ENCODE data around the gene SLBP. TPM values are rescaled to one million over a fixed set of nuclear protein-coding genes. Genes with fewer than 3 reads are reported as not detected.
A peak's percentile ranks its signal among the peaks of the same experiment; 100 is the strongest.

SLBP gene
- total and polyA plus RNA-seq, 12 donors: 10.9 to 17.7 (median 12.8) TPM

- DNase-seq (no peak), ATAC-seq (peak in 3 of 8 donors; percentile 9 to 32 (median 21))
- Histone ChIP-seq H3K4me3 (no peak overlapping the region), H3K4me1 (peaks cover 2 to 27% (median 9%) of the 10 kb centered on the region in 9 donors), H3K27ac (peak overlapping the region in 5 of 10 donors; percentile 17 to 64 (median 48)), H3K27me3 (peaks cover 0 to 28% (median 5%) of the 10 kb centered on the region in 7 donors), H3K9me3 (no peaks in the 10 kb centered on the region), H3K36me3 (no peaks in the 10 kb centered on the region)
- TF ChIP-seq CTCF (IDR thresholded peaks at IDR 0.05): no peak
- WGBS, 2 donors: 74 to 75% methylated on average over 13 of the region's 13 CpGs
- intact Hi-C loops (cut with DNase I): no loop called here
These were observed 47.7 kb upstream of the SLBP start for GRCh38 chr4:1759818-1760223.

GRCh38 chr4:1759170-1759817 lies 47.2 kb upstream of the SLBP start:
- Histone ChIP-seq H3K27me3 (peaks cover 0 to 23% (median 5%) of the 10 kb centered on the region in 7 donors), H3K36me3 (no peaks in the 10 kb centered on the region), H3K9me3 (no peaks in the 10 kb centered on the region), H3K4me3 (no peak overlapping the region), H3K27ac (peak overlapping the region in 5 of 10 donors; percentile 17 to 64 (median 48)), H3K4me1 (peaks cover 2 to 27% (median 9%) of the 10 kb centered on the region in 9 donors)
- intact Hi-C loops (cut with DNase I): no loop called here
- no peak for TF ChIP-seq CTCF (IDR thresholded peaks at IDR 0.05)
- DNase-seq (no peak), ATAC-seq (peak in 3 of 8 donors; percentile 6 to 53 (median 28))
- WGBS, 2 donors: 74 to 80% methylated on average over 18 to 19 of the region's 19 CpGs

- Histone ChIP-seq H3K27ac (no peak overlapping the region), H3K4me3 (no peak overlapping the region), H3K36me3 (no peaks in the 10 kb centered on the region), H3K4me1 (peaks cover 0 to 22% (median 5%) of the 10 kb centered on the region in 9 donors), H3K27me3 (peaks cover 0 to 15% (median 5%) of the 10 kb centered on the region in 7 donors), H3K9me3 (no peaks in the 10 kb centered on the region)
- intact Hi-C loops (cut with DNase I): no loop called here
- ATAC-seq (no peak), DNase-seq (no peak)
- TF ChIP-seq CTCF (IDR thresholded peaks at IDR 0.05): no peak
- 88 to 91% methylated on average over 22 to 27 of the region's 27 CpGs for WGBS, 2 donors
These were observed 46.4 kb upstream of the SLBP start for GRCh38 chr4:1758306-1759121.

- ATAC-seq: no peak
- no peak overlapping the region for H3K4me3 ChIP-seq
- H3K27me3 ChIP-seq: peaks cover 0 to 8% (median 3%) of the 10 kb centered on the region in 7 donors
- intact Hi-C loops (cut with DNase I): no loop called here
- 74% methylated on average over 17 of the region's 17 CpGs for WGBS, 2 donors
- H3K9me3 ChIP-seq: no peaks in the 10 kb centered on the region
- H3K4me1 ChIP-seq: peaks cover 0 to 19% (median under 1%) of the 10 kb centered on the region in 9 donors
- no peak for DNase-seq
- H3K36me3 ChIP-seq: no peaks in the 10 kb centered on the region
- no peak overlapping the region for H3K27ac ChIP-seq
- TF ChIP-seq CTCF (IDR thresholded peaks at IDR 0.05): no peak
These were observed 45.7 kb upstream of the SLBP start for GRCh38 chr4:1757836-1758235.

Data from heart right ventricle (tissue), 16 donors.